GM23338 (cell line): Measurements from ENCODE around the gene HSPA1B. TPM values are rescaled to one million over a fixed set of nuclear protein-coding genes. Genes with fewer than 3 reads are reported as not detected.

Experiments used
- ATAC-seq: fragments of 200-7000 bp; cut with Tn5 transposase; 3 replicates; pipeline ENCODE4 v1.9.1; 2020
- DNase-seq: peaks from one replicate; pipeline ENCODE4 v3.0.0-alpha.2; 2015; ENCODE audit warnings: low spot score
- H2AFZ ChIP-seq: fragments of 200-600 bp; sonication (generic); 2 replicates; pipeline ENCODE4 v1.8.0; 2016; ENCODE audit warnings: antibody characterized with exemption, mild to moderate bottlenecking, moderate library complexity
- H3F3A ChIP-seq: fragments of 200-600 bp; sonication (generic); replicated peaks from 2 replicates; pipeline ENCODE4 v1.8.0; 2017; ENCODE audit warnings: antibody characterized with exemption, mixed run types, low read depth
- H3K27ac ChIP-seq: fragments of 200-600 bp; sonication (generic); 2 replicates; pipeline ENCODE4 v1.6.1; 2016; ENCODE audit warnings: low read depth
- H3K27me3 ChIP-seq: fragments of 200-600 bp; sonication (generic); 2 replicates; pipeline ENCODE4 v1.8.0; 2016; ENCODE audit warnings: mild to moderate bottlenecking, mixed run types, moderate library complexity; ENCODE audit not compliant: insufficient read depth
- H3K36me3 ChIP-seq: fragments of 200-600 bp; sonication (generic); 2 replicates; pipeline ENCODE4 v1.8.0; 2016; ENCODE audit warnings: mild to moderate bottlenecking; ENCODE audit not compliant: insufficient read depth
- H3K4me1 ChIP-seq: fragments of 200-600 bp; sonication (generic); 2 replicates; pipeline ENCODE4 v1.8.0; 2016; ENCODE audit warnings: mild to moderate bottlenecking, moderate library complexity; ENCODE audit not compliant: insufficient read depth
- H3K4me2 ChIP-seq: fragments of 200-600 bp; sonication (generic); 2 replicates; pipeline ENCODE4 v1.7.1; 2017; ENCODE audit warnings: mixed run types
- H3K4me3 ChIP-seq: fragments of 200-600 bp; sonication (generic); 2 replicates; pipeline ENCODE4 v1.6.1; 2016; ENCODE audit warnings: mixed run types
- H3K79me2 ChIP-seq: fragments of 200-600 bp; sonication (generic); replicated peaks from 2 replicates; pipeline ENCODE4 v1.8.0; 2017; ENCODE audit warnings: mild to moderate bottlenecking; ENCODE audit not compliant: insufficient read depth
- H3K9me2 ChIP-seq: fragments of 200-600 bp; sonication (generic); 2 replicates; pipeline ENCODE4 v1.8.0; 2017; ENCODE audit not compliant: insufficient read depth
- H4K20me1 ChIP-seq: fragments of 200-600 bp; sonication (generic); replicated peaks from 2 replicates; pipeline ENCODE4 v1.8.0; 2017; ENCODE audit warnings: mild to moderate bottlenecking; ENCODE audit not compliant: insufficient read depth
- H3K27ac Mint-ChIP-seq: 2 replicates; pipeline ENCODE4 v1.8.0; 2020; ENCODE audit warnings: inconsistent platforms, mild to moderate bottlenecking, moderate library complexity, mixed read lengths
- H3K27me3 Mint-ChIP-seq: 3 replicates; pipeline ENCODE4 v1.8.0; 2022; ENCODE audit warnings: low read depth, mild to moderate bottlenecking, moderate library complexity, mixed read lengths, inconsistent platforms; ENCODE audit not compliant: insufficient read depth, poor library complexity
- H3K36me3 Mint-ChIP-seq: 3 replicates; pipeline ENCODE4 v1.8.0; 2021; ENCODE audit warnings: low read depth, mild to moderate bottlenecking, inconsistent platforms, moderate library complexity, mixed read lengths
- H3K4me1 Mint-ChIP-seq: 3 replicates; pipeline ENCODE4 v1.8.0; 2020; ENCODE audit warnings: mild to moderate bottlenecking, inconsistent platforms, mixed read lengths
- H3K4me3 Mint-ChIP-seq: 3 replicates; pipeline ENCODE4 v1.8.0; 2021; ENCODE audit warnings: moderate library complexity, mild to moderate bottlenecking, inconsistent platforms, mixed read lengths
- H3K9me3 Mint-ChIP-seq: 3 replicates; pipeline ENCODE4 v1.8.0; 2020; ENCODE audit warnings: moderate library complexity, mild to moderate bottlenecking, inconsistent platforms, mixed read lengths
- CREB1 ChIP-seq: fragments of 250-450 bp; sonication (Bioruptor Pico); IDR thresholded peaks from 2 replicates; pipeline ENCODE4 v1.5.0; 2020; ENCODE audit warnings: low read depth, mild to moderate bottlenecking, moderate library complexity
- EZH2 ChIP-seq: fragments of 200-600 bp; sonication (generic); IDR thresholded peaks from one replicate; pipeline ENCODE4 v1.8.0; 2017; ENCODE audit warnings: antibody characterized with exemption, mild to moderate bottlenecking, low read depth; ENCODE audit not compliant: unreplicated experiment
- NANOG ChIP-seq: IDR thresholded peaks from 2 replicates; pipeline ENCODE4 v1.6.1; 2016; ENCODE audit warnings: antibody characterized with exemption, borderline replicate concordance
- POLR2AphosphoS5 ChIP-seq: IDR thresholded peaks from 2 replicates; pipeline ENCODE4 v1.6.1; 2016; ENCODE audit warnings: antibody characterized with exemption, low read depth
- STAT1 ChIP-seq: IDR thresholded peaks from one replicate; pipeline ENCODE4 v1.6.1; 2016; ENCODE audit warnings: antibody characterized with exemption; ENCODE audit not compliant: unreplicated experiment
- ZNF331 ChIP-seq: fragments of 250-450 bp; sonication (Bioruptor Pico); IDR thresholded peaks from 2 replicates; pipeline ENCODE4 v1.5.0; 2020; ENCODE audit warnings: low read depth, mild to moderate bottlenecking, moderate library complexity
- polyA plus RNA-seq: library from polyadenylated mRNA; unstranded; fragments of >200 nt; fragmentation: Nextera tagmentation; extraction: Ambion mirVana; gene quantifications from 2 replicates; pipeline ENCODE4 v1.2.1, GENCODE V29; 2016
- total RNA-seq: library from RNA; depleted of rRNA; stranded (reverse); fragments of >200 nt; shearing (Covaris generic); gene quantifications from 2 replicates; pipeline ENCODE4 v1.2.3, GENCODE V29; 2014
- TF ChIP-seq, protein P1 (sequence below): IDR thresholded peaks from one replicate; pipeline ENCODE4 v1.6.1; 2018; ENCODE audit warnings: antibody characterized with exemption; ENCODE audit not compliant: unreplicated experiment
- TF ChIP-seq, protein P2 (sequence below): fragments of 250-450 bp; sonication (Bioruptor Pico); IDR thresholded peaks from 2 replicates; pipeline ENCODE4 v1.5.0; 2020; ENCODE audit warnings: mild to moderate bottlenecking, moderate library complexity
- TF ChIP-seq, protein P3 (sequence below): IDR thresholded peaks from 2 replicates; pipeline ENCODE4 v1.6.1; 2016; ENCODE audit warnings: antibody characterized with exemption
- TF ChIP-seq, protein P4 (sequence below), 2 experiments: fragments of 200-600 bp in 1 of 2; sonication (generic) in 1 of 2; conservative IDR thresholded peaks; 2 replicates each; pipeline versions ENCODE4 v1.5.1 to v1.6.1; 2016 to 2017; ENCODE audit warnings: antibody characterized with exemption in 2 of 2, low read depth in 2 of 2, mild to moderate bottlenecking in 2 of 2, moderate library complexity in 1 of 2

The HSPA1B gene
- total and polyA plus RNA-seq, 2 experiments from 2014 or later = 31.7 to 113 TPM

DNA sequence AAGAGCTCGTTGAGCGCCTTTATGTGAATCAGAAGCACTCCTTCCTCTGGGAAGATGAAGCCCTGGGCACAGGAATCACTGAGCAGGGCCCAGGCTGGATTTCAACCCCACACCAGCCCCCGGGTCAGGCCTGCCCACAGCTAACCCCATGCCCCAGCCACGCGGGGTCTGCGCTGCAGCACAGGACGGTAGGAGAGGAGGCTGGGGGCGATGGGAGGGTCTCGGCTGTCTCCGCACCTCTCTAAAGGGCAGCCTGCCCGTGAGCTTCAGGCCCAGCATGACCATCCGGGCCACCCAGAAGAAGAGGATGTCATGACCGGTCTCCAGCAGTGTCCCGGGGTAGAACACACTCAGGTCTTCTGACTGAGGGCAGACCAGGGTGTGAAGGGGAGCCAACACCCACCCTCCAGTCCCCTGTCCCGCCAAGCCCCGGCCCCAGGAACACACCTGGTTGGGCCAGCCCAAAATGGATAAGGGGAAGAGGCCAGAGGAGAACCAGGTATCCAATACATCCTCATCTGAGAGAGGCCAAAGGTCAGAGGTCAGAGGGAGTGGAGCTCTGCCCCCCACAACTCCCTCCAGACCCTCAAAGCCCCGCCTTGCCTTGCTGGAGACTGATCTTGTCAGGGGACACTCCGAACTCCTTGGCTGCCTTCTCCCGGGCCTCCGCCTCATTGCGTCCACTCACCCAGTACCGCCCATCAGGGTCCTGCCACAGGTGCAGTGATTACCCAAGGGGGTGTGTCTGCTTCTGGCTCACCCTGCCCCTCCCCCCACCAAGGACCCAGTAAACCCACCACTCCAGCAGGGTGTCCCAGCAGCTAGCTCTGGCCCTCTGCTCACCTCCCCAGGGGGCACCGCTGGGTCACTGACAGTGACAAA, 46.1 kb upstream of the HSPA1B start:
- no peaks in the 10 kb centered on the region for H3K79me2 ChIP-seq
- no peak for TF ChIP-seq STAT1
- TF ChIP-seq, protein P1, sequence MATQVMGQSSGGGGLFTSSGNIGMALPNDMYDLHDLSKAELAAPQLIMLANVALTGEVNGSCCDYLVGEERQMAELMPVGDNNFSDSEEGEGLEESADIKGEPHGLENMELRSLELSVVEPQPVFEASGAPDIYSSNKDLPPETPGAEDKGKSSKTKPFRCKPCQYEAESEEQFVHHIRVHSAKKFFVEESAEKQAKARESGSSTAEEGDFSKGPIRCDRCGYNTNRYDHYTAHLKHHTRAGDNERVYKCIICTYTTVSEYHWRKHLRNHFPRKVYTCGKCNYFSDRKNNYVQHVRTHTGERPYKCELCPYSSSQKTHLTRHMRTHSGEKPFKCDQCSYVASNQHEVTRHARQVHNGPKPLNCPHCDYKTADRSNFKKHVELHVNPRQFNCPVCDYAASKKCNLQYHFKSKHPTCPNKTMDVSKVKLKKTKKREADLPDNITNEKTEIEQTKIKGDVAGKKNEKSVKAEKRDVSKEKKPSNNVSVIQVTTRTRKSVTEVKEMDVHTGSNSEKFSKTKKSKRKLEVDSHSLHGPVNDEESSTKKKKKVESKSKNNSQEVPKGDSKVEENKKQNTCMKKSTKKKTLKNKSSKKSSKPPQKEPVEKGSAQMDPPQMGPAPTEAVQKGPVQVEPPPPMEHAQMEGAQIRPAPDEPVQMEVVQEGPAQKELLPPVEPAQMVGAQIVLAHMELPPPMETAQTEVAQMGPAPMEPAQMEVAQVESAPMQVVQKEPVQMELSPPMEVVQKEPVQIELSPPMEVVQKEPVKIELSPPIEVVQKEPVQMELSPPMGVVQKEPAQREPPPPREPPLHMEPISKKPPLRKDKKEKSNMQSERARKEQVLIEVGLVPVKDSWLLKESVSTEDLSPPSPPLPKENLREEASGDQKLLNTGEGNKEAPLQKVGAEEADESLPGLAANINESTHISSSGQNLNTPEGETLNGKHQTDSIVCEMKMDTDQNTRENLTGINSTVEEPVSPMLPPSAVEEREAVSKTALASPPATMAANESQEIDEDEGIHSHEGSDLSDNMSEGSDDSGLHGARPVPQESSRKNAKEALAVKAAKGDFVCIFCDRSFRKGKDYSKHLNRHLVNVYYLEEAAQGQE = no peak
- no peak for TF ChIP-seq EZH2
- no peak for TF ChIP-seq NANOG
- TF ChIP-seq, protein P2, sequence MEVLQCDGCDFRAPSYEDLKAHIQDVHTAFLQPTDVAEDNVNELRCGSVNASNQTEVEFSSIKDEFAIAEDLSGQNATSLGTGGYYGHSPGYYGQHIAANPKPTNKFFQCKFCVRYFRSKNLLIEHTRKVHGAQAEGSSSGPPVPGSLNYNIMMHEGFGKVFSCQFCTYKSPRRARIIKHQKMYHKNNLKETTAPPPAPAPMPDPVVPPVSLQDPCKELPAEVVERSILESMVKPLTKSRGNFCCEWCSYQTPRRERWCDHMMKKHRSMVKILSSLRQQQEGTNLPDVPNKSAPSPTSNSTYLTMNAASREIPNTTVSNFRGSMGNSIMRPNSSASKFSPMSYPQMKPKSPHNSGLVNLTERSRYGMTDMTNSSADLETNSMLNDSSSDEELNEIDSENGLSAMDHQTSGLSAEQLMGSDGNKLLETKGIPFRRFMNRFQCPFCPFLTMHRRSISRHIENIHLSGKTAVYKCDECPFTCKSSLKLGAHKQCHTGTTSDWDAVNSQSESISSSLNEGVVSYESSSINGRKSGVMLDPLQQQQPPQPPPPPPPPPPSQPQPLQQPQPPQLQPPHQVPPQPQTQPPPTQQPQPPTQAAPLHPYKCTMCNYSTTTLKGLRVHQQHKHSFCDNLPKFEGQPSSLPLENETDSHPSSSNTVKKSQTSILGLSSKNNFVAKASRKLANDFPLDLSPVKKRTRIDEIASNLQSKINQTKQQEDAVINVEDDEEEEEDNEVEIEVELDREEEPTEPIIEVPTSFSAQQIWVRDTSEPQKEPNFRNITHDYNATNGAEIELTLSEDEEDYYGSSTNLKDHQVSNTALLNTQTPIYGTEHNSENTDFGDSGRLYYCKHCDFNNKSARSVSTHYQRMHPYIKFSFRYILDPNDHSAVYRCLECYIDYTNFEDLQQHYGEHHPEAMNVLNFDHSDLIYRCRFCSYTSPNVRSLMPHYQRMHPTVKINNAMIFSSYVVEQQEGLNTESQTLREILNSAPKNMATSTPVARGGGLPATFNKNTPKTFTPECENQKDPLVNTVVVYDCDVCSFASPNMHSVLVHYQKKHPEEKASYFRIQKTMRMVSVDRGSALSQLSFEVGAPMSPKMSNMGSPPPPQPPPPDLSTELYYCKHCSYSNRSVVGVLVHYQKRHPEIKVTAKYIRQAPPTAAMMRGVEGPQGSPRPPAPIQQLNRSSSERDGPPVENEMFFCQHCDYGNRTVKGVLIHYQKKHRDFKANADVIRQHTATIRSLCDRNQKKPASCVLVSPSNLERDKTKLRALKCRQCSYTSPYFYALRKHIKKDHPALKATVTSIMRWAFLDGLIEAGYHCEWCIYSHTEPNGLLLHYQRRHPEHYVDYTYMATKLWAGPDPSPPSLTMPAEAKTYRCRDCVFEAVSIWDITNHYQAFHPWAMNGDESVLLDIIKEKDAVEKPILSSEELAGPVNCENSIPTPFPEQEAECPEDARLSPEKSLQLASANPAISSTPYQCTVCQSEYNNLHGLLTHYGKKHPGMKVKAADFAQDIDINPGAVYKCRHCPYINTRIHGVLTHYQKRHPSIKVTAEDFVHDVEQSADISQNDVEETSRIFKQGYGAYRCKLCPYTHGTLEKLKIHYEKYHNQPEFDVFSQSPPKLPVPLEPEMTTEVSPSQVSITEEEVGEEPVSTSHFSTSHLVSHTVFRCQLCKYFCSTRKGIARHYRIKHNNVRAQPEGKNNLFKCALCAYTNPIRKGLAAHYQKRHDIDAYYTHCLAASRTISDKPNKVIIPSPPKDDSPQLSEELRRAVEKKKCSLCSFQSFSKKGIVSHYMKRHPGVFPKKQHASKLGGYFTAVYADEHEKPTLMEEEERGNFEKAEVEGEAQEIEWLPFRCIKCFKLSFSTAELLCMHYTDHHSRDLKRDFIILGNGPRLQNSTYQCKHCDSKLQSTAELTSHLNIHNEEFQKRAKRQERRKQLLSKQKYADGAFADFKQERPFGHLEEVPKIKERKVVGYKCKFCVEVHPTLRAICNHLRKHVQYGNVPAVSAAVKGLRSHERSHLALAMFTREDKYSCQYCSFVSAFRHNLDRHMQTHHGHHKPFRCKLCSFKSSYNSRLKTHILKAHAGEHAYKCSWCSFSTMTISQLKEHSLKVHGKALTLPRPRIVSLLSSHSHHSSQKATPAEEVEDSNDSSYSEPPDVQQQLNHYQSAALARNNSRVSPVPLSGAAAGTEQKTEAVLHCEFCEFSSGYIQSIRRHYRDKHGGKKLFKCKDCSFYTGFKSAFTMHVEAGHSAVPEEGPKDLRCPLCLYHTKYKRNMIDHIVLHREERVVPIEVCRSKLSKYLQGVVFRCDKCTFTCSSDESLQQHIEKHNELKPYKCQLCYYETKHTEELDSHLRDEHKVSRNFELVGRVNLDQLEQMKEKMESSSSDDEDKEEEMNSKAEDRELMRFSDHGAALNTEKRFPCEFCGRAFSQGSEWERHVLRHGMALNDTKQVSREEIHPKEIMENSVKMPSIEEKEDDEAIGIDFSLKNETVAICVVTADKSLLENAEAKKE = no peak
- TF ChIP-seq POLR2AphosphoS5 = no peak
- TF ChIP-seq, protein P3, sequence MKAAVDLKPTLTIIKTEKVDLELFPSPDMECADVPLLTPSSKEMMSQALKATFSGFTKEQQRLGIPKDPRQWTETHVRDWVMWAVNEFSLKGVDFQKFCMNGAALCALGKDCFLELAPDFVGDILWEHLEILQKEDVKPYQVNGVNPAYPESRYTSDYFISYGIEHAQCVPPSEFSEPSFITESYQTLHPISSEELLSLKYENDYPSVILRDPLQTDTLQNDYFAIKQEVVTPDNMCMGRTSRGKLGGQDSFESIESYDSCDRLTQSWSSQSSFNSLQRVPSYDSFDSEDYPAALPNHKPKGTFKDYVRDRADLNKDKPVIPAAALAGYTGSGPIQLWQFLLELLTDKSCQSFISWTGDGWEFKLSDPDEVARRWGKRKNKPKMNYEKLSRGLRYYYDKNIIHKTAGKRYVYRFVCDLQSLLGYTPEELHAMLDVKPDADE = no peak
- TF ChIP-seq, protein P4, sequence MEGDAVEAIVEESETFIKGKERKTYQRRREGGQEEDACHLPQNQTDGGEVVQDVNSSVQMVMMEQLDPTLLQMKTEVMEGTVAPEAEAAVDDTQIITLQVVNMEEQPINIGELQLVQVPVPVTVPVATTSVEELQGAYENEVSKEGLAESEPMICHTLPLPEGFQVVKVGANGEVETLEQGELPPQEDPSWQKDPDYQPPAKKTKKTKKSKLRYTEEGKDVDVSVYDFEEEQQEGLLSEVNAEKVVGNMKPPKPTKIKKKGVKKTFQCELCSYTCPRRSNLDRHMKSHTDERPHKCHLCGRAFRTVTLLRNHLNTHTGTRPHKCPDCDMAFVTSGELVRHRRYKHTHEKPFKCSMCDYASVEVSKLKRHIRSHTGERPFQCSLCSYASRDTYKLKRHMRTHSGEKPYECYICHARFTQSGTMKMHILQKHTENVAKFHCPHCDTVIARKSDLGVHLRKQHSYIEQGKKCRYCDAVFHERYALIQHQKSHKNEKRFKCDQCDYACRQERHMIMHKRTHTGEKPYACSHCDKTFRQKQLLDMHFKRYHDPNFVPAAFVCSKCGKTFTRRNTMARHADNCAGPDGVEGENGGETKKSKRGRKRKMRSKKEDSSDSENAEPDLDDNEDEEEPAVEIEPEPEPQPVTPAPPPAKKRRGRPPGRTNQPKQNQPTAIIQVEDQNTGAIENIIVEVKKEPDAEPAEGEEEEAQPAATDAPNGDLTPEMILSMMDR (conservative IDR thresholded peaks at IDR 0.05; ENCODE audit: low read depth in 2 of 2) = no peak
- TF ChIP-seq ZNF331 (CRISPR knock-in tag) = no peak
- no peak for TF ChIP-seq CREB1
- no peaks in the 10 kb centered on the region for H3K9me2 ChIP-seq
- Mint-ChIP-seq H3K4me1 (no peaks in the 10 kb centered on the region), H3K36me3 (peaks cover 54% of the 10 kb centered on the region), H3K9me3 (no peaks in the 10 kb centered on the region), H3K27me3 (peaks cover 13% of the 10 kb centered on the region), H3K27ac (no peak overlapping the region), H3K4me3 (no peak overlapping the region)
- no peak overlapping the region for H3K27ac ChIP-seq
- H4K20me1 ChIP-seq = no peaks in the 10 kb centered on the region; the same call in 1 of the 2 replicates
- no peaks in the 10 kb centered on the region for H3K27me3 ChIP-seq
- no peak for DNase-seq
- ATAC-seq = no peak
- no peak overlapping the region for H3K4me2 ChIP-seq
- no peaks in the 10 kb centered on the region for H3K4me1 ChIP-seq
- H3K4me3 ChIP-seq = no peak overlapping the region
- H2AFZ ChIP-seq = no peak overlapping the region
- peaks cover 4% of the 10 kb centered on the region; the same call in 1 of the 2 replicates for H3F3A ChIP-seq
- H3K36me3 ChIP-seq = no peaks in the 10 kb centered on the region; the same call in 1 of the 2 replicates
